H1 (cell line): ENCODE data around the gene YPEL4. TPM values are rescaled to one million over a fixed set of nuclear protein-coding genes. Genes with fewer than 3 reads are reported as not detected.

Source experiments
- CTCF ChIA-PET: fragments of 300-600 bp; sonication (Branson Sonifier 250); formaldehyde crosslinking; loops from one replicate; lab custom pipeline; 2021; ENCODE audit not compliant: partially characterized antibody; lab: Charles Lee
- POLR2A ChIA-PET: fragments of 300-600 bp; sonication (Branson Sonifier 250); formaldehyde crosslinking; loops from one replicate; lab custom pipeline; 2021; ENCODE audit warnings: inconsistent platforms; ENCODE audit not compliant: partially characterized antibody; lab: Charles Lee
- DNase-seq, 2 experiments: peaks; one replicate each; pipeline versions ENCODE4 v3.0.0 to v3.0.0-alpha.2; 2010 to 2022; ENCODE audit warnings: low spot score in 2 of 2, low read depth in 1 of 2, mixed read lengths in 1 of 2
- FAIRE-seq: peaks from 2 replicates; lab custom pipeline; 2011; peaks lifted over from hg19 to GRCh38; lab: Jason Lieb, UNC
- H2AFZ ChIP-seq: 2 replicates; pipeline ENCODE4 v1.8.1; 2012; ENCODE audit warnings: low read length, inconsistent platforms
- H2AK5ac ChIP-seq: 2 replicates; pipeline ENCODE4 v1.6.1; 2013; ENCODE audit warnings: low read depth, low read length
- H2BK120ac ChIP-seq: replicated peaks from 2 replicates; pipeline ENCODE3; 2013; ENCODE audit warnings: low read depth, low read length, inconsistent platforms
- H2BK12ac ChIP-seq: 2 replicates; pipeline ENCODE4 v1.6.1; 2013; ENCODE audit warnings: low read depth, low read length
- H2BK15ac ChIP-seq: 2 replicates; pipeline ENCODE4 v1.6.1; 2013; ENCODE audit warnings: low read length
- H2BK20ac ChIP-seq: 2 replicates; pipeline ENCODE4 v1.6.1; 2013; ENCODE audit warnings: low read length
- H2BK5ac ChIP-seq: 2 replicates; pipeline ENCODE4 v1.6.1; 2013; ENCODE audit warnings: low read depth, low read length
- H3K14ac ChIP-seq: 2 replicates; pipeline ENCODE4 v1.6.1; 2013; ENCODE audit warnings: inconsistent platforms; ENCODE audit not compliant: insufficient read length
- H3K18ac ChIP-seq: 2 replicates; pipeline ENCODE4 v1.6.1; 2013; ENCODE audit warnings: low read length; ENCODE audit errors: extremely low read depth
- H3K23ac ChIP-seq: 2 replicates; pipeline ENCODE4 v1.6.1; 2013; ENCODE audit warnings: inconsistent platforms; ENCODE audit not compliant: insufficient read length
- H3K23me2 ChIP-seq: 2 replicates; pipeline ENCODE4 v1.6.1; 2013; ENCODE audit warnings: low read depth, low read length
- H3K27ac ChIP-seq: 2 replicates; pipeline ENCODE4 v1.6.1; 2011; ENCODE audit warnings: low read depth, low read length, inconsistent platforms
- H3K27me3 ChIP-seq, 4 experiments: replicated peaks in 1 of 4; 1 replicate in 1 of 4; 2 replicates in 3 of 4; pipeline versions ENCODE4 v1.6.1 to v1.8.1; 2011 to 2013; ENCODE audit warnings: low read length in 3 of 4, mild to moderate bottlenecking in 3 of 4, inconsistent platforms in 2 of 4, mixed read lengths in 2 of 4, moderate library complexity in 1 of 4; ENCODE audit not compliant: control insufficient read depth in 3 of 4, insufficient read depth in 3 of 4; ENCODE audit errors: extremely low read depth in 1 of 4
- H3K36me3 ChIP-seq, 4 experiments: 2 replicates each; pipeline versions ENCODE4 v1.6.1 to v1.8.1; 2011 to 2013; ENCODE audit warnings: mild to moderate bottlenecking in 4 of 4, low read length in 3 of 4, moderate library complexity in 2 of 4, control low read depth in 1 of 4, inconsistent platforms in 1 of 4; ENCODE audit not compliant: insufficient read depth in 4 of 4, control insufficient read depth in 2 of 4
- H3K4ac ChIP-seq: replicated peaks from 2 replicates; pipeline ENCODE3; 2013; ENCODE audit warnings: low read length, low read depth, mixed read lengths, inconsistent platforms; ENCODE audit not compliant: insufficient read length
- H3K4me1 ChIP-seq, 4 experiments: replicated peaks in 1 of 4; 1 replicate in 1 of 4; 2 replicates in 3 of 4; pipeline versions ENCODE4 v1.6.1 to v1.8.1; 2011 to 2013; ENCODE audit warnings: low read length in 3 of 4, inconsistent platforms in 2 of 4, mixed read lengths in 1 of 4; ENCODE audit not compliant: insufficient read depth in 4 of 4, control insufficient read depth in 3 of 4
- H3K4me2 ChIP-seq, 2 experiments: 2 replicates each; pipeline versions ENCODE4 v1.6.1 to v1.8.1; 2011 to 2013; ENCODE audit warnings: low read depth in 2 of 2, low read length in 2 of 2, control low read depth in 1 of 2, inconsistent platforms in 1 of 2, mild to moderate bottlenecking in 1 of 2; ENCODE audit not compliant: insufficient read depth in 1 of 2
- H3K4me3 ChIP-seq, 4 experiments: fragments of 200-600, 300-600 bp in 1 of 4; sonication (generic), shearing (Covaris generic), sonication (Bioruptor Twin) in 1 of 4; 2 replicates each; pipeline versions ENCODE4 v1.5.1 to v1.8.1; 2011 to 2016; ENCODE audit warnings: low read length in 4 of 4, low read depth in 3 of 4, control low read depth in 2 of 4, inconsistent platforms in 2 of 4, mild to moderate bottlenecking in 2 of 4, mixed read lengths in 1 of 4, moderate library complexity in 1 of 4; ENCODE audit not compliant: insufficient read depth in 2 of 4; ENCODE audit errors: extremely low read depth in 1 of 4
- H3K56ac ChIP-seq: replicated peaks from 2 replicates; pipeline ENCODE3; 2013; ENCODE audit warnings: low read depth, mild to moderate bottlenecking, mixed read lengths, low read length, inconsistent platforms; ENCODE audit not compliant: insufficient read length
- H3K79me1 ChIP-seq: 2 replicates; pipeline ENCODE4 v1.6.1; 2013; ENCODE audit warnings: low read depth, low read length, control low read depth
- H3K79me2 ChIP-seq, 2 experiments: 2 replicates each; pipeline versions ENCODE4 v1.6.1 to v1.8.1; 2012 to 2013; ENCODE audit warnings: low read length in 2 of 2, mild to moderate bottlenecking in 2 of 2, inconsistent platforms in 1 of 2; ENCODE audit not compliant: insufficient read depth in 2 of 2, control insufficient read depth in 1 of 2
- H3K9ac ChIP-seq, 4 experiments: replicated peaks in 1 of 4; 1 replicate in 1 of 4; 2 replicates in 3 of 4; pipeline versions ENCODE4 v1.6.1 to v1.8.1; 2011 to 2013; ENCODE audit warnings: low read depth in 3 of 4, low read length in 3 of 4, control low read depth in 2 of 4, mild to moderate bottlenecking in 2 of 4, moderate library complexity in 2 of 4, inconsistent platforms in 1 of 4; ENCODE audit errors: extremely low read depth in 1 of 4
- H3K9me3 ChIP-seq, 2 experiments: 2 replicates each; pipeline versions ENCODE4 v1.6.1 to v1.8.1; 2012 to 2013; ENCODE audit warnings: mild to moderate bottlenecking in 2 of 2, moderate library complexity in 2 of 2, control low read depth in 1 of 2, inconsistent platforms in 1 of 2, low read depth in 1 of 2, low read length in 1 of 2, mixed read lengths in 1 of 2; ENCODE audit not compliant: insufficient read depth in 2 of 2
- H4K20me1 ChIP-seq, 2 experiments: replicated peaks in 1 of 2; 2 replicates each; pipeline versions ENCODE3 to v1.8.1; 2011 to 2013; ENCODE audit warnings: inconsistent platforms in 2 of 2, low read length in 2 of 2, mild to moderate bottlenecking in 1 of 2; ENCODE audit not compliant: insufficient read depth in 2 of 2, control insufficient read depth in 1 of 2
- H4K5ac ChIP-seq: 2 replicates; pipeline ENCODE4 v1.6.1; 2013; ENCODE audit warnings: low read length, low read depth, mixed read lengths, inconsistent platforms; ENCODE audit not compliant: insufficient read length
- H4K8ac ChIP-seq: 2 replicates; pipeline ENCODE4 v1.8.0; 2013; ENCODE audit warnings: mild to moderate bottlenecking, moderate library complexity, low read length, inconsistent platforms; ENCODE audit not compliant: insufficient read depth; ENCODE audit errors: extremely low read depth
- H4K91ac ChIP-seq: replicated peaks from 2 replicates; pipeline ENCODE3; 2013; ENCODE audit warnings: low read length, mixed read lengths, inconsistent platforms; ENCODE audit not compliant: insufficient read length
- BRCA1 ChIP-seq: IDR thresholded peaks from 2 replicates; pipeline ENCODE4 v1.6.1; 2012; ENCODE audit warnings: low read depth, low read length, improper control_type of control experiment
- CREB1 ChIP-seq: IDR thresholded peaks from 2 replicates; pipeline ENCODE4 v1.6.1; 2012; ENCODE audit warnings: inconsistent platforms
- EP300 ChIP-seq, 2 experiments: IDR thresholded peaks; 1 replicate in 1 of 2; 2 replicates in 1 of 2; pipeline ENCODE4 v1.6.1; 2011 to 2012; ENCODE audit warnings: low read depth in 2 of 2, low read length in 2 of 2, mild to moderate bottlenecking in 2 of 2, borderline replicate concordance in 1 of 2, inconsistent platforms in 1 of 2, moderate library complexity in 1 of 2
- GTF2F1 ChIP-seq: IDR thresholded peaks from 2 replicates; pipeline ENCODE4 v1.6.1; 2012; ENCODE audit warnings: low read depth, low read length, improper control_type of control experiment, borderline replicate concordance
- HDAC6 ChIP-seq: IDR thresholded peaks from one replicate; pipeline ENCODE4 v1.7.1; 2012; ENCODE audit warnings: low read depth, mild to moderate bottlenecking, inconsistent platforms, low read length, moderate library complexity
- JUND ChIP-seq: IDR thresholded peaks from 2 replicates; pipeline ENCODE4 v1.6.1; 2011; ENCODE audit warnings: mild to moderate bottlenecking, improper control_type of control experiment, low read length
- KDM5A ChIP-seq: fragments of 200-600 bp; IDR thresholded peaks from 2 replicates; pipeline ENCODE4 v1.7.1; 2012; ENCODE audit warnings: mild to moderate bottlenecking, low read length, inconsistent platforms, mixed read lengths
- POLR2A ChIP-seq, 2 experiments: IDR thresholded peaks; 1 replicate in 1 of 2; 2 replicates in 1 of 2; pipeline ENCODE4 v1.6.1; 2011; ENCODE audit warnings: low read depth in 2 of 2, low read length in 2 of 2, mild to moderate bottlenecking in 2 of 2; ENCODE audit errors: control extremely low read depth in 1 of 2
- RAD21 ChIP-seq, 2 experiments: IDR thresholded peaks in 1 of 2; conservative IDR thresholded peaks in 1 of 2; 2 replicates each; pipeline ENCODE4 v1.6.1; 2011; ENCODE audit warnings: low read depth in 2 of 2, low read length in 2 of 2, improper control_type of control experiment in 1 of 2, inconsistent platforms in 1 of 2, mild to moderate bottlenecking in 1 of 2, moderate library complexity in 1 of 2
- SAP30 ChIP-seq: fragments of 300-600 bp; sonication (generic); IDR thresholded peaks from 2 replicates; pipeline ENCODE4 v1.7.1; 2012; ENCODE audit warnings: low read length, moderate library complexity, mild to moderate bottlenecking, inconsistent platforms; ENCODE audit not compliant: insufficient read depth, insufficient replicate concordance
- SP2 ChIP-seq: IDR thresholded peaks from 2 replicates; pipeline ENCODE4 v1.6.1; 2012; ENCODE audit warnings: mild to moderate bottlenecking, low read length, inconsistent platforms
- TCF12 ChIP-seq: IDR thresholded peaks from 2 replicates; pipeline ENCODE4 v1.6.1; 2011; ENCODE audit warnings: low read depth, mild to moderate bottlenecking, low read length
- YY1 ChIP-seq: IDR thresholded peaks from 2 replicates; pipeline ENCODE4 v1.6.1; 2011; ENCODE audit warnings: low read depth, mild to moderate bottlenecking, low read length
- WGBS, 2 experiments: shearing (Covaris generic) in 1 of 2; methylation state at CpG; one replicate each; pipeline versions ENCODE4 v1.1.6 to v1.1.7; 2013 to 2015; ENCODE audit warnings: low lambda C conversion rate in 2 of 2, mixed read lengths in 2 of 2, inconsistent platforms in 1 of 2, low coverage in 1 of 2, missing lambda C conversion rate in 1 of 2; ENCODE audit not compliant: insufficient replicate concordance in 2 of 2, insufficient coverage in 1 of 2, insufficient read length in 1 of 2; ENCODE audit errors: extremely low coverage in 1 of 2, missing lambda C conversion rate in 1 of 2; 5-methylcytosine and 5-hydroxymethylcytosine counted together
- polyA plus RNA-seq, 7 experiments: library from polyadenylated mRNA; depleted of rRNA in 3 of 7; stranded (reverse) in 5 of 7; unstranded in 2 of 7; fragments of >200 nt in 5 of 7; fragments of 200-250 nt in 2 of 7; gene quantifications; 1 replicate in 5 of 7; 2 replicates in 1 of 7; 4 replicates in 1 of 7; pipeline versions ENCODE4 v1.2.1 to v1.2.3, GENCODE V29; 2011 to 2013; ENCODE audit warnings: missing spikeins in 2 of 7, mixed read lengths in 2 of 7
- total RNA-seq: library from RNA; stranded (reverse); fragmentation: NEBNext Ultra II Directional; extraction: Animal tissue kit (Norgen Biotek cat#: 25700); gene quantifications from 2 replicates; pipeline ENCODE4 v1.2.1, GENCODE V29; 2021
- TF ChIP-seq, protein P1 (sequence below): IDR thresholded peaks from 2 replicates; pipeline ENCODE4 v1.6.1; 2011; ENCODE audit warnings: low read length, improper control_type of control experiment

Gene YPEL4
- total and polyA plus RNA-seq, 2 of the 8 experiments (the other 6 are each of a cell fraction or from before 2014, with no cell fraction given) = 0.13 to 0.38 TPM

- POLR2A ChIA-PET = interaction anchor here (1.2 to 1.5 kb wide), 4 partner anchors 13 to 31 kb away, joined by 3 to 5 read pairs (median 4); partner anchors contain the start of gene MED19
- Histone ChIP-seq H3K14ac (no peak overlapping the region), H2AK5ac (no peak overlapping the region), H3K4me3 (no peak overlapping the region), H4K91ac (no peak overlapping the region), H3K27ac (no peak overlapping the region), H2BK5ac (no peak overlapping the region), H3K4ac (no peak overlapping the region), H3K18ac (no peak overlapping the region), H3K79me1 (peaks cover 7% of the 10 kb centered on the region), H3K56ac (no peak overlapping the region), H2BK20ac (no peak overlapping the region), H2BK120ac (no peak overlapping the region), H3K4me2 (no peak overlapping the region), H3K79me2 (peaks cover 0 to 46% of the 10 kb centered on the region in 2 experiments; a peak in 3 of 4 replicates), H2BK15ac (no peak overlapping the region), H2AFZ (no peak overlapping the region), H4K20me1 (peaks cover 0 to 2% of the 10 kb centered on the region in 2 experiments), H3K9ac (no peak overlapping the region), H4K5ac (no peak overlapping the region), H3K4me1 (no peaks in the 10 kb centered on the region), H3K36me3 (peaks cover 5 to 34% (median 12%) of the 10 kb centered on the region in 4 experiments; a peak in 6 of 8 replicates), H3K27me3 (no peaks in the 10 kb centered on the region), H2BK12ac (no peak overlapping the region), H4K8ac (no peak overlapping the region), H3K9me3 (no peaks in the 10 kb centered on the region), H3K23ac (no peak overlapping the region), H3K23me2 (no peaks in the 10 kb centered on the region)
- DNase-seq (no peak), FAIRE-seq (no peak)
- CTCF ChIA-PET = no interaction called here
- 92% methylated on average over 1 of the region's 1 CpG; no CpG with 5 or more reads in 1 of the 2 experiments for WGBS, 2 experiments
- TF ChIP-seq KDM5A = no peak
- no peak for TF ChIP-seq RAD21 (IDR thresholded peaks at IDR 0.05 in 1 of 2, conservative IDR thresholded peaks at IDR 0.05 in 1 of 2; ENCODE audit: low read depth in 2 of 2, low read length in 2 of 2)
- TF ChIP-seq JUND = no peak
- TF ChIP-seq CREB1 = no peak
- TF ChIP-seq TCF12 = no peak
- no peak for TF ChIP-seq GTF2F1
- no peak for TF ChIP-seq HDAC6
- no peak for TF ChIP-seq POLR2A (IDR thresholded peaks at IDR 0.05; ENCODE audit: control extremely low read depth in 1 of 2, low read depth in 2 of 2, low read length in 2 of 2)
- TF ChIP-seq EP300 (IDR thresholded peaks at IDR 0.05; ENCODE audit: borderline replicate concordance in 1 of 2, low read depth in 2 of 2, low read length in 2 of 2) = no peak
- TF ChIP-seq SAP30 = no peak
- TF ChIP-seq BRCA1 = no peak
- TF ChIP-seq, protein P1, sequence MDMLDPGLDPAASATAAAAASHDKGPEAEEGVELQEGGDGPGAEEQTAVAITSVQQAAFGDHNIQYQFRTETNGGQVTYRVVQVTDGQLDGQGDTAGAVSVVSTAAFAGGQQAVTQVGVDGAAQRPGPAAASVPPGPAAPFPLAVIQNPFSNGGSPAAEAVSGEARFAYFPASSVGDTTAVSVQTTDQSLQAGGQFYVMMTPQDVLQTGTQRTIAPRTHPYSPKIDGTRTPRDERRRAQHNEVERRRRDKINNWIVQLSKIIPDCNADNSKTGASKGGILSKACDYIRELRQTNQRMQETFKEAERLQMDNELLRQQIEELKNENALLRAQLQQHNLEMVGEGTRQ = no peak
- TF ChIP-seq SP2 = no peak
- no peak for TF ChIP-seq YY1
These were observed 31.5 kb upstream of the YPEL4 start for GRCh38 chr11:57681168-57681567.
